A549 (cell line): ENCODE results near the gene SORT1.

Experiments used
- CTCF ChIP-seq: fragments of >200 bp; sonication (Bioruptor Twin); formaldehyde crosslinking; IDR thresholded peaks from 3 replicates; pipeline ENCODE4 v1.5.1; 2016
- SREBF2 ChIP-seq: fragments of 450-650 bp; IDR thresholded peaks from 2 replicates; pipeline ENCODE4 v1.6.1; 2014; ENCODE audit warnings: mild to moderate bottlenecking, moderate library complexity

- TF ChIP-seq SREBF2 (no peak), CTCF (no peak)
Observed at GRCh38 chr1:109261578-109261977, 136.1 kb downstream of the SORT1 start.
